Measurements from ENCODE around the gene ORMDL3.
A peak's percentile ranks its signal among the peaks of the same experiment; 100 is the strongest.

ORMDL3 gene, protein sequence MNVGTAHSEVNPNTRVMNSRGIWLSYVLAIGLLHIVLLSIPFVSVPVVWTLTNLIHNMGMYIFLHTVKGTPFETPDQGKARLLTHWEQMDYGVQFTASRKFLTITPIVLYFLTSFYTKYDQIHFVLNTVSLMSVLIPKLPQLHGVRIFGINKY

GRCh38 chr17:39927101-39927928, at the start of gene ORMDL3, which contains the start of gene LRRC3C:
Gene ORMDL3 (minus strand): TSS chr17:39927601. CDS start chr17:39924203, 3,398 bp downstream.
Gene LRRC3C (plus strand): TSS chr17:39927732. CDS start chr17:39941524, 13,792 bp downstream.
- peak; percentile 88 for DNase-seq

- no peak for DNase-seq
Measured at GRCh38 chr17:39975801-39976200, 48.4 kb upstream of the ORMDL3 start.

GRCh38 chr17:39974433-39974832, 47.0 kb upstream of the ORMDL3 start:
- no peak for DNase-seq

DNA sequence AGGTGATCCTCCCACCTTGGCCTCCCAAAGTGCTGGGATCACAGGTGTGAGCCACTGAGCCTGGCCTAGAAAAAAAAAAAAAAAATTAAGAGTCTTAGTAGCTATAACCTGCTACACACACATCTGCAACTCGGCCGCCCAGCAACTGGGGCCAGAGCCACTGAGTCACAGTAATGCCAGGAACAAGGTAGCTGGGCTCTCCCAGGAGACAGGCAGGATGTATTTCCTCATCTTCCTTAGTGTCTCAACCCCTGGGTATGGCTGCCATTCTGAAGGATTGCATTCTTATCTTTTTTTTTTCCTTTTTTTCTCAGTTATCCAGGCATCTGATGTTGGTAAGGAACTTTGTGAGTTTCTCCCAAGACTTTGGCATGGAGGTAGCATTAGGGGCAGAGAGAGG, 46.1 kb upstream of the ORMDL3 start:
- DNase-seq: no peak

GRCh38 chr17:39972271-39972670, 44.9 kb upstream of the ORMDL3 start:
- no peak for DNase-seq

GRCh38 chr17:39971076-39971603, 43.7 kb upstream of the ORMDL3 start:
- DNase-seq: no peak

DNA sequence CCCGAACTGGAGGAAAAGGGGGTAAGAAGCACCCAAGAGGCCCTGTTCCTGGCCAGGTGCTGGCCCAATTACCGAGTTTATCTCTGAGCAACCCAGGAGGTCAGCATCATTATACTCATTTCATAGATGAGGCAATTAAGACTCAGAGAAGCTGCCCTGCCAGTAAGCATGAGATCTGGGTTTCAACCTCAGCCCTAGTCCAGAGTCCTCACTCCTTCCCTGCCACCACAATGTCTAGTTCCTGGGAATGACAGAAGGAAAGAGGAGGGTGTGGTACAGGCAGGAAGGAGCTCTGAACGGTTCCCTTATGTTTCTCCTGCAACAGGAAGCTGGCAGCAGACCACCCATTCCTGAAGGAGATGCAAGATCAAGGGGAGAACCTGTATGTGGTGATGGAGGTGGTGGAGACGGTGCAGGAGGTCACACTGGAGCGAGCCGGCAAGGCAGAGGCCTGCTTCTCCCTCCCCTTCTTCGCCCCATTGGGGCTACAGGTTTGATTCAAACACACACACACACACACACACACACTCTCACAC, 42.8 kb upstream of the ORMDL3 start:
- no peak for DNase-seq

DNA sequence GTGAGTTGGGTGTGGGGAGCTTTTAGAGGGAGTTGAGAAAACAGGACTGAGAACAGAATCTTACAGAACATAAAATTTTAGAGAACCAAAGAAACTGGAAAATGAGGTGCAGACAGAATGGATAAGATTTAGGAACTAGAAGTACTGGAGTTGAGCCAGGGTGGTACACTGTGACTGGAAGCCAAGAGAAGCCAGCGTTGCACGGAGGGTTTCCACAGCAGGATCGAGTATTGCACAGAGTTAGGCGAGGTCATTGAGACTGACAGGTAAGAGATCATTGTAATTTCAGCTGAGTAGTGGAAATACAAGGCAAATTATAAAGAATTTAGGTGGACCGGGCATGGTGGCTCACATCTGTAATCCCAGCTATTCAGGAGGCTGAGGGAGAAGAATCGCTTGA, 42.0 kb upstream of the ORMDL3 start:
- no peak for DNase-seq

GRCh38 chr17:39968761-39969160, 41.4 kb upstream of the ORMDL3 start:
- DNase-seq: no peak

GRCh38 chr17:39966771-39967170, 39.4 kb upstream of the ORMDL3 start:
- DNase-seq: no peak

DNA sequence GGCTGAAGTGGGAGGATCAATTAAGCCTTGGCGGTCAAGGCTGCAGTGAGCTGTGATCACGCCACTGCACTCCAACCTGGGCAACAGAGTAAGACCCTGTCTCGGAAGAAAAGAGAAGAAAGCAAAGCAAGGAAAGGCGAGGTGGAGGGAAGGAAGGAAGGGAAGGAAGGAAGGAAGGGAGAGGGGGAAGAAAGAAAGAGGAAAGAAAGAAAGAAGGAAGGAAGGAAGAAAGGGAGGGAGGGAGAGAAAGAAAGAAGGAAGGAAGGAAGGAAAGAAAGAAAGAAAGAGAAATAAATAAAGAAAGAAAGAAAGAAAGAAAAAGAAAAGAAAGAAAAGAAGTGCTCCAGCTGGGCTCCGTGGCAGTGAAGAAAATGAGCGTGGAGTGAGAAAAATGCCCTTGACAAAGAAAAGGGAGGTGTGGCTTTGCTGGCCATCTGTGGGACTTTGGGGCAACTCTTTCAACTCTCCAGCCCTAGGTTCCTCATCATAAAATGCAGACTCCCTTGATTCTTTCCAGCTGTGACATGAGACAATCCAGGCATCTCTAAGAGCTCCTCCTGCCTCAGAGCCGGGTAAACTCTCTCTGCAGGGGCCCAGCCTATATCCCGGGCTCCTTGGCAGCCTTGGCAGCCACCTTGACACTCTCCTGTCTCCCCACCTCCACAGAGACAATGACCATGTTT, 37.8 kb upstream of the ORMDL3 start:
- no peak for DNase-seq

GRCh38 chr17:39963829-39964228, 36.4 kb upstream of the ORMDL3 start:
- peak; percentile 72 for DNase-seq

- DNase-seq: no peak
Measured at GRCh38 chr17:39962642-39963220, 35.3 kb upstream of the ORMDL3 start, which contains the start of gene GSDMA. Gene GSDMA (plus strand): TSS chr17:39963004. CDS start chr17:39965688, 2,684 bp downstream.

- no peak for DNase-seq
Measured at GRCh38 chr17:39960524-39961041, 33.2 kb upstream of the ORMDL3 start.

DNA sequence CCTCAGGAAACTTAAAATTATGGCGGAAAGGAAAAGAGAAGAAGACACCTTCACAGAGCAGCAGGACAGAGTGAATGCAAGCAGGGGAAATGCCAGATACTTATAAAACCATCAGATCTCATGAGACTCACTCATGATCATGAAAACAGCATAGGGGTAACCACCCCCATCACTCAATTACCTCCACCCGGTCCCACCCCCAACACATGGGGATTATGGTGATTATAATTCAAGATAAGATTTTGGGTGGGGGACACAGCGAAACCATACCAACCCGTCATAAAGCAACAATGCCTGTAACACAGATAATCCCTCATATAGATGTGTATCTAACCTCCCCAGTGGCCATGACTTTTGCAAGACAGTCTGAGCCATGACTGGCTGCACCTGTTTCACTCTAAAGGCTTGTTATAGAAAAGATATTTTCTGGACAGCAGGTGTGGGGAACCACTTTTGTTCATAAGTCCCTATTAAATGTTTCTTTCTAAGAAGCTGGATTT, 28.4 kb upstream of the ORMDL3 start:
- no peak for DNase-seq

- DNase-seq: no peak
Measured at GRCh38 chr17:39954876-39955275, 27.5 kb upstream of the ORMDL3 start.

DNA sequence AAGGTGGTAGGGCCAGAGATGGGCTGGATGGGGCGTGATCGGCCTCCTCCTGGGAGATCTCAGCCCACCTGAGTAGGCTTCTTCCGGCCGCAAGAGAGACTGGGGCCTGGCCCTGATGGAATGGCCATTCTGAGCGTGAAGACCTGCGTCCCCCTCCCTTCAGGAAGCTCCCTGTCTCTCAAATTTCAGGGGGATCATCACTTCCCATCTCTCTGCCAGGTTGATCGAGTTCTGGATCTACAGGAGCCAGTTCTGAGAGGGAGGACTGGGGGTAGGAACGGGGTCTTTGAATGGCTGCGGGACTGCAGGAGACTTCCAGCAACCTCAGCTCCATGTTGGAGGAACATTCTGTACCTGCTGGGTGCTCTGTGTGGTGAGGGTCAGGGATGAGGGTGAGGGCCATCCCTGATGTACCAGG, 26.1 kb upstream of the ORMDL3 start:
- DNase-seq: no peak

GRCh38 chr17:39952680-39953470, 25.5 kb upstream of the ORMDL3 start:
- peak; percentile 93 for DNase-seq

- no peak for DNase-seq
Measured at GRCh38 chr17:39951924-39952679, 24.7 kb upstream of the ORMDL3 start.

DNA sequence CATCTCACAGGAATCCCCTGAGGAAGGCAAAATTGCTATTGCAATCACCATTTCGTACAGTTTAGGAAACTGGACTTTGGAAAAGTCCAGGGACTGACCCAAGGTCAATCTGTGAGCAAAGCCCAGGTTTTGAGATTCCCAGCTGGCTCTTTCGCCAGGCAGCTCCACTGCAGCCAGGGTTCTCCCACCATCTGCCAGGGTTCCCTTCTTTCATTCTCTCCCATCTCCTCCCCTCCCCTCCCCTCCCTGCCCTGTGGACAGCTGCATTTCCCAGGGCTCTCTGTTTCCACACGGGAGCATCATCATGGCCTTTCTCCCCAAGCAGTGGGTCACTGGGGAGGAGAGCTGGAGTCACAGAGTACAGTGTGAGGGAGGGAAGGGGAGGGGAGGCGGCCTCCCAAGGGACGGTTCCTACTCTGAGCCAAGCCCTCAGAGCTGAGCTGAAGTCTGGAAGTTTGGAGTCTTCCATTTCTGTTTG, 23.5 kb upstream of the ORMDL3 start:
- no peak for DNase-seq

GRCh38 chr17:39949028-39949427, 21.6 kb upstream of the ORMDL3 start:
- no peak for DNase-seq

Measured in CD4-positive, alpha-beta T cell treated with Interleukin-4 for 4 hours (primary cell).